BE2C (cell line): Measurements from ENCODE around the gene TEX14.

ENCODE experiments used
- DNase-seq: peaks from one replicate; pipeline ENCODE4 v3.0.0-alpha.2; 2020
- H3K27me3 ChIP-seq: fragments of 250-450 bp; sonication (Bioruptor Pico); 2 replicates; pipeline ENCODE4 v1.5.1; 2020; ENCODE audit warnings: mild to moderate bottlenecking
- H3K36me3 ChIP-seq: fragments of 250-450 bp; sonication (Bioruptor Pico); 2 replicates; pipeline ENCODE4 v1.5.1; 2020; ENCODE audit warnings: mild to moderate bottlenecking
- H3K4me1 ChIP-seq: fragments of 250-450 bp; sonication (Bioruptor Pico); 2 replicates; pipeline ENCODE4 v1.5.1; 2020
- H3K4me3 ChIP-seq: 2 replicates; pipeline ENCODE4 v1.5.1; 2011; ENCODE audit warnings: low read depth, low read length
- H3K9me3 ChIP-seq: fragments of 250-450 bp; sonication (Bioruptor Pico); 2 replicates; pipeline ENCODE4 v1.5.1; 2020
- TF ChIP-seq, protein P1 (sequence below): IDR thresholded peaks from 2 replicates; pipeline ENCODE4 v1.5.1; 2012; ENCODE audit warnings: mild to moderate bottlenecking, low read depth, low read length

TEX14 gene

DNA sequence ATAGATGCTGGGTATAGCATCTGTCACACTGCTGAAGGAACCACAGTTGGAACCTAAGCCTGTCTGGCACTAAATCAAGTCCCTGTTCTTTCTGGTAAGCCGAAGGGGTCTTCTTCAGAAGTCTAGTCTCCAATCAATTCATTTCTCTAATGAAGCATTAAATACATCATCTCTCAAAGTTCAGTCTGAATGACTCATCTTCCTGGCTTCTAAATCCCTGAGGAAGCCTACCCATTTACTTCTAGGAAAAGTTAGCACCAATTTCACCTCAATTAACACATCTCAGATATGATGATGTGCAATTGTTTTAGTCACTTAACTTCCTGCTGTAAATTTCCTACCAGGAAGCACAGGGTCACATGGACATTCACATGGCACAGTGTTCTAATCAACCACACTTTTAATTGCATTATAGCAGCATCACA, 49.9 kb downstream of the TEX14 start:
- Histone ChIP-seq H3K36me3 (no peaks in the 10 kb centered on the region), H3K27me3 (no peaks in the 10 kb centered on the region), H3K4me3 (no peak overlapping the region), H3K4me1 (no peaks in the 10 kb centered on the region), H3K9me3 (no peaks in the 10 kb centered on the region)
- no peak for DNase-seq
- TF ChIP-seq, protein P1, sequence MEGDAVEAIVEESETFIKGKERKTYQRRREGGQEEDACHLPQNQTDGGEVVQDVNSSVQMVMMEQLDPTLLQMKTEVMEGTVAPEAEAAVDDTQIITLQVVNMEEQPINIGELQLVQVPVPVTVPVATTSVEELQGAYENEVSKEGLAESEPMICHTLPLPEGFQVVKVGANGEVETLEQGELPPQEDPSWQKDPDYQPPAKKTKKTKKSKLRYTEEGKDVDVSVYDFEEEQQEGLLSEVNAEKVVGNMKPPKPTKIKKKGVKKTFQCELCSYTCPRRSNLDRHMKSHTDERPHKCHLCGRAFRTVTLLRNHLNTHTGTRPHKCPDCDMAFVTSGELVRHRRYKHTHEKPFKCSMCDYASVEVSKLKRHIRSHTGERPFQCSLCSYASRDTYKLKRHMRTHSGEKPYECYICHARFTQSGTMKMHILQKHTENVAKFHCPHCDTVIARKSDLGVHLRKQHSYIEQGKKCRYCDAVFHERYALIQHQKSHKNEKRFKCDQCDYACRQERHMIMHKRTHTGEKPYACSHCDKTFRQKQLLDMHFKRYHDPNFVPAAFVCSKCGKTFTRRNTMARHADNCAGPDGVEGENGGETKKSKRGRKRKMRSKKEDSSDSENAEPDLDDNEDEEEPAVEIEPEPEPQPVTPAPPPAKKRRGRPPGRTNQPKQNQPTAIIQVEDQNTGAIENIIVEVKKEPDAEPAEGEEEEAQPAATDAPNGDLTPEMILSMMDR: no peak

DNA sequence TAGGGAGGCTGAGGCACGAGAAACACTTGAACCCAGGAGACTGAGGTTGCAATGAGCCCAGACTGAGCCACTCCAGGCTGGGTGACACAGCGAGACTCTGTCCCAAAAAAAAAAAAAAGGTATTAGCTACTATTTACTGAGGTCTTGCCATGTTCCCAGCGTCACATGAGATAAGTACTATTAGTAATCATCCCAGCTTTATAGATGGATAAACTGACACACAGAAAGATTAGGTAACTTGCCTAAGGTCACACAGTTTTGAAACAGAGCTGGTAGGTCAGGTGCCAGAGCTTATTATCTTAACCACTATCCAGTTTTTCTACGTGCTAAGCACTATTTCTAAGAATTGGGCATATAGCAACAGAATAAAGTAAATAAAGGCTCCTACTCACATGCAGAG, 51.6 kb downstream of the TEX14 start:
- H3K9me3 ChIP-seq: no peaks in the 10 kb centered on the region
- DNase-seq: no peak
- H3K4me1 ChIP-seq: no peaks in the 10 kb centered on the region
- TF ChIP-seq, protein P1: no peak
- no peaks in the 10 kb centered on the region for H3K27me3 ChIP-seq
- no peak overlapping the region for H3K4me3 ChIP-seq
- H3K36me3 ChIP-seq: no peaks in the 10 kb centered on the region

DNA sequence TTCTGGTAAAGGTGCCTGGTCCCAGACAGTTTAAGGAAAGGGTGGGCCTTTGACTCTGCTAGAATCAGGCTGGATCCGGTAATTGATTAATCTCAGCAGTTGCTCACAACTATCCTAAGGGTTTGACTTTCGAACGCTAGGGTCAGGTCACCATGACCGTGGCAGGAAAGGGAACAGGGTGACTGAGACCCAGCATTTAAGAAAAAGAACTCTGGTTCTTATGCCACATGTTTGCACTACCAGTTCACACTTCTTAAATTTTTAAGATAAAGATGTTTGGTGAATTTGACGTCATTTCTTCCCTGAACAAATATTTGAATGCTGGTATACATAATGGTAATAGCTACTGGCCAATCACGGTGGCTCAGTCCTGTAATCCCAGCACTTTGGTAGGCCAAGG, 52.2 kb downstream of the TEX14 start:
- no peaks in the 10 kb centered on the region for H3K9me3 ChIP-seq
- H3K36me3 ChIP-seq: no peaks in the 10 kb centered on the region
- no peaks in the 10 kb centered on the region for H3K4me1 ChIP-seq
- H3K27me3 ChIP-seq: no peaks in the 10 kb centered on the region
- TF ChIP-seq, protein P1: no peak
- H3K4me3 ChIP-seq: no peak overlapping the region
- DNase-seq: no peak

DNA sequence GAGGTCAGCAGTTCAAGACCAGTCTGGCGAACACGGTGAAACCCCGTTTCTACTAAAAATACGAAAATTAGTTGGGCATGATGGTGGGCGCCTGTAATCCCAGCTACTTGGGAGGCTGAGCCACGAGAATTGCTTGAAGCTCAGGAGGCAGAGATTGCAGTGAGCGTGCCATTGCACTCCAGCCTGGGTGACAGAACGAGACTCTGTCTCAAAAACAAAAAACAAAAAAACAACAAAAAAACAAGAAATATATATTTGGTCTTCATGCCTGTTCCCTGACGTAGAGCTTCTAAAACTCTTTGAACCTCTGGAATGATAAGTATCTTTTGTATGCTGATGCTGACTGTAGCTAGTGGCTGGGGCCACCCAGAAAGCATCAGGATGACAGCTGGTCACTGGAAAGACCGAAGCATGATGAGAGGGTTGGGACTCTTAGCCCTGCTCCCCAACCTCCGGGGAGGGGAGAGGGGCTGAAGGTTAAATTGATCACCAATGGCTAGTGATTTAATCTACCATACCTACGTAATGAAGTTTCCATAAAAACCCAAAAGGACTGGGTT, 54.8 kb downstream of the TEX14 start:
- Histone ChIP-seq H3K27me3 (no peaks in the 10 kb centered on the region), H3K36me3 (no peaks in the 10 kb centered on the region), H3K9me3 (no peaks in the 10 kb centered on the region), H3K4me1 (peaks cover 3% of the 10 kb centered on the region; the same call in 1 of the 2 replicates), H3K4me3 (no peak overlapping the region)
- DNase-seq: no peak
- TF ChIP-seq, protein P1: no peak

DNA sequence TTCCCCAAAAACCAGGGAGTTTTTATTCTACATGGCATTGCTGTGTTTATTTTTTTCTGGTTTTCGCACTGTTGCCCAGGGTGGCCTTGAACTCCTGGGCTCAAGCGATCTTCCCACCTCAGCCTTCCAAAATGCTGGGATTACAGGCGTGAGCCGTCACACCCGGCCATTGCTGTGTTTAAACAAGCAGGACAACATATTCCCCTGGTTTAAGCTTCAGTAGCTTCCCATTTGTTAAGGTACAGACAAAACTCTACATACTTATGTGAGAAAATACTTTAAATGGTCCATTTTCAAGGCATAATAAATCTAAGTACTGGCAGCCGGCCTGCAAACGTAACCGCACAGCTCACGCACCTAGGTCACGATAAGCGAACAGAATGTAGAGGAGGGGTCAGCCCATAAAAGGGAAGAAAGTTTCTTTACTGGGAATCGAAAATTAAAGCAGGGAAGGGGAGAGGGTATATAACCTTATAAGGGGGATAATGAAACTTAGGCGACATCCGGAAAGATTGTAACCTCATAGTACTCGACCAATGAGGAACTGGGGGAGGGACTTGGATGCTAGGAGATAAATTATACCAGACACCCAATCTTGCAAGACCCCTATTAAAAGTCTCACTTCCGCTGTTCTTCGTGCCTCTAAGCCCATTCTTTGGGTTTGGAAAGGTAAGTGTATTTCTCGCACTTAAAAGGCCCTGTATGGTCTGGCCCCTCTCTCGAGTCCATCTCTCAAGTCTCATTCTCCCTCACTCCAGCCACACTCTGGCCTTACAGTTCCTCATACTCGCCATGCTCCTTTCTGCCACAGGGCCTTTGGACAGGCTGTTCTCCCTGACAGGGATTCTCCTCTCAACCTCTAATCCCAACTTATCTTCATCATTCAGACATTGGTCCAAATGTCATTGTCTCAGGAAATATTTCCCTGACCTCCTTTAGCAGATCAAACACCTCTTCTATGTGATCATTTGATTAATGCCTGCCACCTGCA, 59.2 kb downstream of the TEX14 start:
- no peak for DNase-seq
- Histone ChIP-seq H3K4me3 (peak overlapping the region; percentile 57), H3K4me1 (peaks cover 7% of the 10 kb centered on the region), H3K9me3 (no peaks in the 10 kb centered on the region), H3K36me3 (no peaks in the 10 kb centered on the region), H3K27me3 (no peaks in the 10 kb centered on the region)
- TF ChIP-seq, protein P1: no peak
